Tibial nerve (tissue), 4 donors: ENCODE data around the gene SPINK2. TPM values are rescaled to one million over a fixed set of nuclear protein-coding genes. Genes with fewer than 3 reads are reported as not detected.

Source experiments
- DNase-seq, 2 donors: peaks; one replicate each; pipeline ENCODE4 v3.0.0-alpha.2; 2019; ENCODE audit warnings: low spot score in 2 of 2
- H3K27ac ChIP-seq, 4 donors: fragments of 200-600 bp; sonication (generic) in 3 of 4; one replicate each; pipeline ENCODE4 v1.5.1; 2017 to 2019; ENCODE audit warnings: mild to moderate bottlenecking in 1 of 4
- H3K27me3 ChIP-seq, 2 donors: fragments of 200-600 bp; sonication (generic) in 1 of 2; one replicate each; pipeline versions ENCODE4 v1.5.1 to v1.6.0; 2017 to 2019
- H3K36me3 ChIP-seq, 3 donors: fragments of 200-600 bp; sonication (generic); one replicate each; pipeline ENCODE4 v1.5.1; 2018 to 2019
- H3K4me1 ChIP-seq, 4 donors: fragments of 200-600 bp; sonication (generic) in 3 of 4; one replicate each; pipeline ENCODE4 v1.5.1; 2017 to 2019
- H3K4me3 ChIP-seq, 4 donors: fragments of 200-600 bp; sonication (generic) in 3 of 4; one replicate each; pipeline ENCODE4 v1.5.1; 2017 to 2019; ENCODE audit warnings: mild to moderate bottlenecking in 1 of 4, moderate library complexity in 1 of 4
- H3K9me3 ChIP-seq, 4 donors: fragments of 200-600 bp; sonication (generic) in 3 of 4; one replicate each; pipeline ENCODE4 v1.5.1; 2017 to 2019
- EP300 ChIP-seq, 2 donors: sonication (generic); formaldehyde crosslinking; IDR thresholded peaks; one replicate each; pipeline ENCODE4 v1.6.1; 2017; ENCODE audit warnings: antibody characterized with exemption in 2 of 2, mild to moderate bottlenecking in 1 of 2
- POLR2A ChIP-seq, 2 donors: fragments of 450-650 bp; IDR thresholded peaks; one replicate each; pipeline ENCODE4 v1.6.1; 2017; ENCODE audit warnings: antibody characterized with exemption in 2 of 2, mild to moderate bottlenecking in 2 of 2, moderate library complexity in 2 of 2
- WGBS, 2 donors: methylation state at CpG; one replicate each; pipeline ENCODE4 v1.1.5; 2018; 5-methylcytosine and 5-hydroxymethylcytosine counted together
- total RNA-seq, 4 donors: library from RNA; depleted of rRNA; stranded (reverse); fragments of >200 nt; gene quantifications; one replicate each; pipeline ENCODE4 v1.1.0, GENCODE V29; 2016
- TF ChIP-seq, protein P1 (sequence below), 5 experiments: fragments of 200-600 bp in 3 of 5; fragments of 450-650 bp in 2 of 5; sonication (generic) in 3 of 5; IDR thresholded peaks; one replicate each; pipeline ENCODE4 v1.5.1; 2016 to 2019; ENCODE audit warnings: antibody characterized with exemption in 5 of 5, mild to moderate bottlenecking in 3 of 5, moderate library complexity in 2 of 5

The SPINK2 gene
- total RNA-seq, 4 donors from 2014 or later: not detected

DNA sequence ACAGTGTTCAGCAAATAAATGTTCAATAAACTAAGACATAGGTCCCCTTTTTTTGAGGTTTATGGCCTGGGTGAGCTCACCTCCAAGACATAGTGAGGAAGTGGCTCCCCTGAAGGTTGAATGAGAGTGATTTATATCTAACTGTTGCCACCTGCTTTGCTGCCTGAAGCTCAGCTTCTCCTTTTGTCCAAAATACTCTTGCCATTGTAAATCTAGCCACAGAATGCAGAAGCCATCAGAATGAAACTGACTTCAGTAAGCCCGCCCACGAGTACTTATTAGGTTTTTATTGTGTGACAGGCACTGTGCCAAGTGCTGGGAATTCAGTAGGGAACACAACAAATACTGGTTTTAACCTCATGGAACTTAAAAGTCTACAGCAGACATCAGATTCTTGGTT is 18.0 kb downstream of the SPINK2 start:
- Histone ChIP-seq H3K27me3 (no peaks in the 10 kb centered on the region), H3K4me1 (peaks cover 0 to 12% (median 0%) of the 10 kb centered on the region in 4 donors), H3K4me3 (no peak overlapping the region), H3K36me3 (no peaks in the 10 kb centered on the region), H3K27ac (no peak overlapping the region), H3K9me3 (no peaks in the 10 kb centered on the region)
- no peak for TF ChIP-seq POLR2A (IDR thresholded peaks at IDR 0.05)
- TF ChIP-seq EP300 (IDR thresholded peaks at IDR 0.05): no peak
- TF ChIP-seq, protein P1, sequence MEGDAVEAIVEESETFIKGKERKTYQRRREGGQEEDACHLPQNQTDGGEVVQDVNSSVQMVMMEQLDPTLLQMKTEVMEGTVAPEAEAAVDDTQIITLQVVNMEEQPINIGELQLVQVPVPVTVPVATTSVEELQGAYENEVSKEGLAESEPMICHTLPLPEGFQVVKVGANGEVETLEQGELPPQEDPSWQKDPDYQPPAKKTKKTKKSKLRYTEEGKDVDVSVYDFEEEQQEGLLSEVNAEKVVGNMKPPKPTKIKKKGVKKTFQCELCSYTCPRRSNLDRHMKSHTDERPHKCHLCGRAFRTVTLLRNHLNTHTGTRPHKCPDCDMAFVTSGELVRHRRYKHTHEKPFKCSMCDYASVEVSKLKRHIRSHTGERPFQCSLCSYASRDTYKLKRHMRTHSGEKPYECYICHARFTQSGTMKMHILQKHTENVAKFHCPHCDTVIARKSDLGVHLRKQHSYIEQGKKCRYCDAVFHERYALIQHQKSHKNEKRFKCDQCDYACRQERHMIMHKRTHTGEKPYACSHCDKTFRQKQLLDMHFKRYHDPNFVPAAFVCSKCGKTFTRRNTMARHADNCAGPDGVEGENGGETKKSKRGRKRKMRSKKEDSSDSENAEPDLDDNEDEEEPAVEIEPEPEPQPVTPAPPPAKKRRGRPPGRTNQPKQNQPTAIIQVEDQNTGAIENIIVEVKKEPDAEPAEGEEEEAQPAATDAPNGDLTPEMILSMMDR (IDR thresholded peaks at IDR 0.05): no peak
- no peak for DNase-seq
- 13 to 27% methylated on average over 2 of the region's 2 CpGs for WGBS, 2 donors

DNA sequence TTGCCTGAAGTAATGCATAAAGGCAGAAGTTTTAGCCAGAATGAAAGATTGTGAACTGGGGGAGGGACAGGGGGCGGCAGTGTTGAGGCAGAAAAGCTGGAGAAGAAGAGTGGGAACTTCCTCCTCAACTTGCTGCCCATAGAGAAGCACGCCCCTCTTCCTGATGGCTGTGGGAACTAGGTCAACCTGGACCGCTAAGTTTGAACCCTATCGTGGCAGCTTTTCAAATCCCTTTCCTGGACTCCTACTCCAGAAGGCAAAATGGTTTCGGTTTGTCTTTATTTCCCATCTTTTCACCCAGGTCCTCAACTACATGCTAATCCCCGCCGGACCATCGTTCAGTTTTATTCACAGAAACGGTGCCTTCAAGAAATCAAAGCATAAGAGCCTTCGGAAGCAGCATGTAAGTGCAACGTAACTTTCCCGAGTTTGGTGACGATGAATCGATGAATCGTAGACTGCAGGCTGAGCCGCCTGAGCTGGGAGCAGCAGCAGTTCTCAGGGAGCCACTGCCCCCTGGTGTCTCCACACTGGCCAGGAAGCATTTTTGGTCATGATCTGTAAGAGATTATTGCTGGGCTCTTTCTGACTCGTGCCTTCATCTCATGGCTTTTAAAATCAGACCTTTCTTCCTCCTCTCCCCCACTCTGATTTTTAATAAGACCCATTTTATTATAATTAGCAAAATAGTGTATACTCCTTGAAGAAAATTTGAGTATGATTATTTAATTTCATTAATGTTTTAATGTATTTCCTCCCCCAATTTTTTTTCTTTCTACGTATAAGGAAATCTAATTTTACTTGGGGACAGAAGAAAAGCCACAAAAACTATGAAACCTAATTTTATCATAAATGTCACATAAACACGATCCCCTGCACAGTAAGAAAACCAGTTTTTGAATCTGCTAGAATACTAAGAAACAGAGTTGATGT is 21.4 kb downstream of the SPINK2 start:
- Histone ChIP-seq H3K27ac (peak overlapping the region; percentile 64 to 87 (median 80)), H3K9me3 (no peaks in the 10 kb centered on the region), H3K4me3 (peak overlapping the region; percentile 48 to 68 (median 57)), H3K4me1 (peaks cover 0 to 12% (median 0%) of the 10 kb centered on the region in 4 donors), H3K27me3 (no peaks in the 10 kb centered on the region), H3K36me3 (no peaks in the 10 kb centered on the region)
- TF ChIP-seq EP300 (IDR thresholded peaks at IDR 0.05): peak; percentile 15 to 59
- TF ChIP-seq, protein P1 (IDR thresholded peaks at IDR 0.05): peak; percentile 78 to 83 (median 79)
- TF ChIP-seq POLR2A (IDR thresholded peaks at IDR 0.05): no peak
- peak; percentile 66 to 85 for DNase-seq
- 7 to 8% methylated on average over 19 of the region's 19 CpGs for WGBS, 2 donors

DNA sequence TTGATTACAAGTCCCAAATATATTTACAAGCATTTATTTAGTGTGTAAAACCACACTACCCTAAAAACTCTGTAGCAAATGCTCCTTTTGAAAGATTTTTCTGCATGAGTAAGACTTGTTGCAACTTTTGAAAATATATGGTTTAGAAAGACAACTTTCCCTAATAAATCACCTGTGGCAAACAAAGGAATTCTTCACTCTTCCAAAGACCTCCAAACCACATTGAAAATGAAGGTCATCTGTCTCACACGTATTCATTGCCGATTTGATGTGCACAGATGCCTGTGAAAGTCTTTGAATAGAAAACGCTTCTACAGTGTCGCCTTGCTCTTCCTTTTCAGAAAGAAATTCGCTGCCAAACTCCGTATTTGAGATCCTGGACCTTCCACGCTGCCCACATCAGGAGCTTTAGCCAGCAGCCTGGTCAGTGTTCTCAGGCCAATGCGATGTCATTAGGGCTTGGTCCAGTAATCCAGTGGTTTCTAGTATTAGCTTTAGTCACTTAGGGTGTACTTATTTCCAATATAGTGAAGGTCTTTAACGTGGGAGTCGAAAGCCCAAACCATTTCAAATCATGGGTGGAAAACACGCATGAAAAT is 22.2 kb downstream of the SPINK2 start:
- peak overlapping the region in 3 of 4 donors; percentile 48 to 68 (median 62) for H3K4me3 ChIP-seq
- WGBS, 2 donors: 48 to 63% methylated on average over 11 of the region's 11 CpGs
- no peaks in the 10 kb centered on the region for H3K36me3 ChIP-seq
- no peaks in the 10 kb centered on the region for H3K27me3 ChIP-seq
- DNase-seq: no peak
- H3K9me3 ChIP-seq: no peaks in the 10 kb centered on the region
- peaks cover 0 to 12% (median 0%) of the 10 kb centered on the region in 4 donors for H3K4me1 ChIP-seq
- peak overlapping the region in 3 of 4 donors; percentile 64 to 87 (median 87) for H3K27ac ChIP-seq
- no peak for TF ChIP-seq EP300 (IDR thresholded peaks at IDR 0.05)
- TF ChIP-seq, protein P1 (IDR thresholded peaks at IDR 0.05): no peak
- no peak for TF ChIP-seq POLR2A (IDR thresholded peaks at IDR 0.05)

DNA sequence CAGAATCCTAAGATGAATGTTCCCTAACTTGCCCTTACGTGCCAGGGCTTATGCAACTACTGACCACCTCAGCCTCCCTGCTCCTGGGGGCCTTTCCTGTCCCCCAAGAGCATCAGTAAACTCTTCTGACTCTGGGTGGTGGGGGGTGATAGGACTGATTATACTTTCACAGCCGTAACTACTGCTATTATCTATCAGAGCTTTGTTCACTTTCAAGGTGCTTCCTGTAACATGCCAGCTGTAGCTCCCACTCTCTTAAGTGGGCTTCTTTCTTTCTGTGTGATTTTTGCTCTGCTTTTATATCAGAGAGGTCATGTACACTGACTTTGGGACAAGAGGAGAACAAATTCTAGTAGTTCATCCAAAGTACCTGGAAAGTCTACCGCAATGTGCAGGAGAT is 25.3 kb downstream of the SPINK2 start:
- H3K4me3 ChIP-seq: no peak overlapping the region
- no peaks in the 10 kb centered on the region for H3K9me3 ChIP-seq
- no peak for DNase-seq
- 76 to 84% methylated on average over 3 of the region's 3 CpGs for WGBS, 2 donors
- H3K27me3 ChIP-seq: no peaks in the 10 kb centered on the region
- no peak overlapping the region for H3K27ac ChIP-seq
- TF ChIP-seq, protein P1 (IDR thresholded peaks at IDR 0.05): no peak
- TF ChIP-seq POLR2A (IDR thresholded peaks at IDR 0.05): no peak
- TF ChIP-seq EP300 (IDR thresholded peaks at IDR 0.05): no peak
- no peaks in the 10 kb centered on the region for H3K36me3 ChIP-seq
- H3K4me1 ChIP-seq: peaks cover 0 to 12% (median 0%) of the 10 kb centered on the region in 4 donors

DNA sequence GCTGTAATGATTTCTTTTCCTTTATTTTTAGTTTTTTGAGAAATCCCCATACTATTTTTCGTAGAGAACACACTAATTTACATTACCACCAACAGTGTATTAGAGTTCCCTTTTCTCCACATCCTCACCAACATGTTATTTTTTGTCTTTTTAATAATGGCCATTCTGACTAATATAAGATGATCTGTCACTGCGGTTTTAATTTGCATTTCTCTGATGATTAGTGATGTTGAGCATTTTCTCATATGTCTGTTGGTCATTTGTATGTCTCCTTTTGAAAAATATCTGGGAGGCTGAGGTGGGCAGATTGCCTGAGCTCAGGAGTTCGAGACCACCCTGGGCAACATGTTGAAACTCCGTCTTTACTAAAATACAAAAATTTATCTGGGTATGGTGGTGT is 30.2 kb downstream of the SPINK2 start:
- TF ChIP-seq EP300 (IDR thresholded peaks at IDR 0.05) (no peak), POLR2A (IDR thresholded peaks at IDR 0.05) (no peak)
- TF ChIP-seq, protein P1 (IDR thresholded peaks at IDR 0.05): no peak
- WGBS, 2 donors: 87 to 93% methylated on average over 4 of the region's 4 CpGs
- H3K27me3 ChIP-seq: no peaks in the 10 kb centered on the region

More for the DNA sequence above, 30.2 kb downstream of the SPINK2 start:
- no peak overlapping the region for H3K27ac ChIP-seq
- DNase-seq: no peak
- H3K4me1 ChIP-seq: peaks cover 0 to 10% (median 0%) of the 10 kb centered on the region in 4 donors
- peaks cover 0 to 8% (median 0%) of the 10 kb centered on the region in 4 donors for H3K9me3 ChIP-seq
- no peak overlapping the region for H3K4me3 ChIP-seq
- no peaks in the 10 kb centered on the region for H3K36me3 ChIP-seq
